WI38 (cell line): Measurements from ENCODE around the gene ZNF610.
"Not testable (repeated sequence)": the region's sequence is repeated elsewhere in the genome, so short reads cannot be mapped to it uniquely, and the experiment has no call there.

ENCODE experiments used
- H3K4me3 ChIP-seq: 2 replicates; pipeline ENCODE4 v1.5.1; 2011; ENCODE audit warnings: low read depth, mild to moderate bottlenecking, control low read depth, low read length
- TF ChIP-seq, protein P1 (sequence below): IDR thresholded peaks from 2 replicates; pipeline ENCODE4 v1.5.1; 2012; ENCODE audit warnings: low read depth, mild to moderate bottlenecking, control low read depth, low read length

ZNF610 gene

GRCh38 chr19:52307275-52307674, 28.8 kb upstream of the ZNF610 start:
- TF ChIP-seq, protein P1, sequence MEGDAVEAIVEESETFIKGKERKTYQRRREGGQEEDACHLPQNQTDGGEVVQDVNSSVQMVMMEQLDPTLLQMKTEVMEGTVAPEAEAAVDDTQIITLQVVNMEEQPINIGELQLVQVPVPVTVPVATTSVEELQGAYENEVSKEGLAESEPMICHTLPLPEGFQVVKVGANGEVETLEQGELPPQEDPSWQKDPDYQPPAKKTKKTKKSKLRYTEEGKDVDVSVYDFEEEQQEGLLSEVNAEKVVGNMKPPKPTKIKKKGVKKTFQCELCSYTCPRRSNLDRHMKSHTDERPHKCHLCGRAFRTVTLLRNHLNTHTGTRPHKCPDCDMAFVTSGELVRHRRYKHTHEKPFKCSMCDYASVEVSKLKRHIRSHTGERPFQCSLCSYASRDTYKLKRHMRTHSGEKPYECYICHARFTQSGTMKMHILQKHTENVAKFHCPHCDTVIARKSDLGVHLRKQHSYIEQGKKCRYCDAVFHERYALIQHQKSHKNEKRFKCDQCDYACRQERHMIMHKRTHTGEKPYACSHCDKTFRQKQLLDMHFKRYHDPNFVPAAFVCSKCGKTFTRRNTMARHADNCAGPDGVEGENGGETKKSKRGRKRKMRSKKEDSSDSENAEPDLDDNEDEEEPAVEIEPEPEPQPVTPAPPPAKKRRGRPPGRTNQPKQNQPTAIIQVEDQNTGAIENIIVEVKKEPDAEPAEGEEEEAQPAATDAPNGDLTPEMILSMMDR = no peak
- no peak overlapping the region for H3K4me3 ChIP-seq

- TF ChIP-seq, protein P1 = no peak
- no peak overlapping the region for H3K4me3 ChIP-seq
Measured at GRCh38 chr19:52322429-52322828, 13.6 kb upstream of the ZNF610 start.

GRCh38 chr19:52331757-52332156, 4.3 kb upstream of the ZNF610 start:
- TF ChIP-seq, protein P1 = no peak
- no peak overlapping the region for H3K4me3 ChIP-seq

GRCh38 chr19:52335768-52336116, 301 bp upstream of the ZNF610 start:
- peak overlapping the region; percentile 93 for H3K4me3 ChIP-seq
- TF ChIP-seq, protein P1 = no peak

- H3K4me3 ChIP-seq = peak overlapping the region; percentile 93
- TF ChIP-seq, protein P1 = no peak
Measured at GRCh38 chr19:52336791-52337381, 843 bp downstream of the ZNF610 start.

DNA sequence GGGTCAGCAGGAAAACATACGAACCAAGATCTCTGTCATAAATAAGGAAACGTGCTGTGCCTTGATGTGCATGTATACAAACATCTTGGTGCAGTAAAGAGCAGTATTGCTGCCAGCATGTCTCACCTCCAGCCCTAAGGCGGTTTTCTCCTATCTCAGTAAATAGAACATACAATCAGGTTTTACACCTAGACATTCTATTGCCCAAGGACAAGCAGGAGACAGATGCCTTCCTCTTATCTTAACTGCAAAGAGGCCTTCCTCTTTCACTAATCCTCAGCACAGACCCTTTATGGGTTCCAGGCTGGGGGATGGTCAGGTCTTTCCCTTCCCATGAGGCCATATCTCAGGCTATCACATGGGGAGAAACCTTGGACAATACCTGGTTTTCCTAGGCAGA, 3.0 kb downstream of the ZNF610 start:
- H3K4me3 ChIP-seq = not testable (repeated sequence)

- TF ChIP-seq, protein P1 = peak; percentile 24; the same call in 1 of the 2 replicates
- H3K4me3 ChIP-seq = no peak overlapping the region
Measured at GRCh38 chr19:52343548-52343947, 7.5 kb downstream of the ZNF610 start.

DNA sequence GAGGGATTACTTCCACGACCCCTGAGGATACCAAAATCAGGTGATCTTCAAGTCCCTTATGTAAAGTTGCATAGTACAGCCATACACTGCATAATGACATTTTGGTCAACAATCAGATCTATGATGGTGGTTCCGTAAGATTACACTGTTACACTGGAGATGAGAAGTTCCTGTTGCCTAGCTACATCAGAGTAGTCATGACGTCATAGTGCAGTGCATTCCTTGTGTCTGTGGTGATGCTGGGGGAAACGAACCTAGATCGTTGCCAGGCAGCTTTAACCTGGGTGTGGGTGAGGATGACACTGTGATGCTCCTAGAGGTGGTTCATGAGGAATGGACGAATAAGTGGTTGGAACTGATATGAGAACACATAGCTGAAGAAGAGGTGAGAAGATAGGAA, 9.1 kb downstream of the ZNF610 start:
- H3K4me3 ChIP-seq = no peak overlapping the region
- TF ChIP-seq, protein P1 = no peak
